ENCODE results near the gene ASF1B.

ASF1B gene

GRCh38 chr19:14088634-14089411 lies 47.6 kb downstream of the ASF1B start:
- Mint-ChIP-seq H3K27me3 (no peaks in the 10 kb centered on the region), H3K4me1 (ENCODE audit: low read depth in 2 of 2) (peaks cover 14% of the 10 kb centered on the region in 2 donors), H3K27ac (peak overlapping the region; percentile 50 to 88), H3K36me3 (ENCODE audit: insufficient read depth) (peaks cover 31% of the 10 kb centered on the region), H3K9me3 (no peaks in the 10 kb centered on the region), H3K4me3 (peak overlapping the region; percentile 57 to 65)
- no peak for DNase-seq
- no peak for ATAC-seq (replicated peaks)

GRCh38 chr19:14086098-14086497 lies 50.3 kb downstream of the ASF1B start:
- Mint-ChIP-seq H3K27me3 (no peaks in the 10 kb centered on the region), H3K36me3 (ENCODE audit: insufficient read depth) (peaks cover 26% of the 10 kb centered on the region), H3K27ac (no peak overlapping the region), H3K9me3 (no peaks in the 10 kb centered on the region), H3K4me1 (ENCODE audit: low read depth in 2 of 2) (peaks cover 9 to 16% of the 10 kb centered on the region in 2 donors), H3K4me3 (no peak overlapping the region)
- no peak for ATAC-seq (replicated peaks)
- DNase-seq, result no peak

DNA sequence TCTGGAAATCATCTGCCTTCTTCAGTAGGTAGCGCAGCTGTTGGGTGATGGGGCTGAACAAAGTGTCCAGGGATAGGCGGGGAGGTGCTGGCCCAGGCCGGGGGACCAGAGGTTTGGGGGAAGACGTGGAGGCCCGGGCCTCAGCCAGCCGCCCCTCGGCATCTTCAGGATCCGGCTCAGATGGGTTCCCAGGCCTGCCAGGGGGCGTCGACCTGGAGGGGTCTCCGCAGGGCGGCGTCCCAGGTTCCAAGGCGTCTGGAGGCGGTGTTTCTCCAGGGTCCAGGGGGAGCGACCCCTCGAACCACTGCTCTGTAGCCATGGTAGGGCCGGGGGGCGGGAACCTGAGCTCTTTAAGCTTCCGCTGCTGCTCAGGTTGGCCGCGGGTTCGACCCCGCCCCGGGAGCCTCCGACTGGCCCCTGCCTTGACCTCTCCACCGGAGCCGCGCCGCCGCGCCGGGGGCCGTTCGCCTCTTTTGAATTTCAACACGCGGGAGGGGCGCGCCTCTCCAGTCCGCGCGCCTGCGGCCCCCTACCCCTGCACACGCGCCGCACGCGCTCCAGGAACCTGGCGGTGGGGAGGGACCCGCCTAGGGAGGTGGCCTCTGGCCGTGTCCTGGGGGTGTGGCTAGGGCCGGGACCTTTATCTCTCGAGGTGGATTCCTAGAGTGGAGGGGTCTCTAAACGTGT lies 50.9 kb downstream of the ASF1B start, which contains the start of gene C19orf67:
C19orf67 (minus strand) TSS at position 475 of the 687 bp plus-strand sequence; CDS start at position 319, 156 bp downstream.
- H3K4me3 Mint-ChIP-seq, result no peak within 1 kb of the TSS
- H3K4me1 Mint-ChIP-seq (ENCODE audit: low read depth in 2 of 2), result peaks cover 10 to 18% of the 10 kb centered on the region in 2 donors
- H3K9me3 Mint-ChIP-seq, result no peaks in the 10 kb centered on the region
- DNase-seq, result no peak
- no peaks in the 10 kb centered on the region for H3K27me3 Mint-ChIP-seq
- H3K36me3 Mint-ChIP-seq (ENCODE audit: insufficient read depth), result peaks cover 26% of the 10 kb centered on the region
- ATAC-seq (replicated peaks), result no peak
- no peak within 1 kb of the TSS for H3K27ac Mint-ChIP-seq

DNA sequence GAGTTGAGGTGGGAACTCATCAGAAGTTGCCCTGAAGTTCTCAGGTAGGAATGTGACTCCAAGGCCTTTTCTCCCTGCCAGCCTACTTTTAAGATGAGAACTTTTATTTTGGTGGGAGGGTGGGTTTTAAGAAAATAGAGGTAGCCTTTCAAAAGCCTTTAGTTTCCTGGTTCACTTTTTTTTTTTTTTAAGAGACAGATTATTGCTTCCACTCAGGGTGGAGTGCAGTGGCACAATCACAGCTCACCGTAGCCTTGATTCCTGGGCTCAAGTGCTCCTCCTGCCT lies 53.8 kb downstream of the ASF1B start:
- Mint-ChIP-seq H3K4me3 (peak overlapping the region in 1 of 2 donors; percentile 95), H3K36me3 (ENCODE audit: insufficient read depth) (peaks cover 7% of the 10 kb centered on the region)

GRCh38 chr19:14081797-14082674 lies 54.4 kb downstream of the ASF1B start:
- DNase-seq (peak; percentile 25 to 29 (median 28)), ATAC-seq (replicated peaks) (peak; percentile 20)

More for the DNA sequence above, 53.8 kb downstream of the ASF1B start:
- no peaks in the 10 kb centered on the region for H3K9me3 Mint-ChIP-seq
- ATAC-seq (replicated peaks) (no peak), DNase-seq (no peak)
- no peaks in the 10 kb centered on the region for H3K27me3 Mint-ChIP-seq
- peak overlapping the region; percentile 22 to 65 for H3K27ac Mint-ChIP-seq
- H3K4me1 Mint-ChIP-seq (ENCODE audit: low read depth in 2 of 2), result peaks cover 9 to 14% of the 10 kb centered on the region in 2 donors

DNA sequence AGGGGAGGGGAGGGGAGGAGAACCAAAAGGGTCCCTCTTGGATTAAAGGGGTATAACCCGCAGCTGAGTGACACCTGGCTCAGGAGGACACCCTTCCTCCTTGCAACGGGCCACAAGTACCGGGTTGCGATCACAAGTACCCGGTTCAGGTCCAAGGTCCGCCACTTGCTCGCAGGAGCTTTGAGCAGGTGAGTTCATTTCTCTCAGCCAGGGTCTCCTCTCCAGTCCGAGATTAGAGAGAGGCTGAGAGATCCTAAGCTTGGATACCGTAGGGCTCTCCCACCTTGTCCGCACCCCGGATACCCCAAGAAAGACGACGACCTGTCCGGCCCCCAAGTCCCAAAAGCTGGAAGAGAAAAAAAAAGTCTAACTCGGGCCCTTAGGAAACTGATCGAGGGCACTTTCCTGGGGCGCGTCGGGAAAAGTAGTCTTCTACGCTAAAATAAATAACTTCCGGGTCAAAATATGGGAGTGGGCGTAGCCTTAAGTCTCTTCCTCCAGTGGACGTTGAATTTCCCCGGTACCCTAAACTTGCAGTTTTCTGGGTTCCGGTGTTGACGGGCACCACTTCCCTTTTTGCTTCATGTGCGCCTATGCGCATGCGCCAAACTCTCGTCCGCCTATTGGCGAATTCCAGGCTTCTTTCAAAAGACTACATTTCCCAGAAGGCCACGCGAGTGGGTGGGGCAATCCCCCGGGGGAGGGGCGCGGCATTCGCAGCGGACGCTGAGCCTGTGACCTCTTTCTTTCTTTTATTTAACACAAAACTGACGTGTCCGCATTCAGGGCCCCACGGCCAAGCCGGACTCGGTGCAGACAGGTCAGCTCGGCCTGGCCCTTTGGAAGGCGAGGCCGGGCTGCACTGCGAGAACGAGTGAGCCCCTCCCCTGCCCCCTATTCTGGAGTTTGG lies 55.2 kb downstream of the ASF1B start:
- Mint-ChIP-seq H3K36me3 (ENCODE audit: insufficient read depth) (peaks cover 7% of the 10 kb centered on the region), H3K4me3 (peak overlapping the region; percentile 91 to 95), H3K9me3 (no peaks in the 10 kb centered on the region), H3K27ac (peak overlapping the region; percentile 90 to 96), H3K4me1 (ENCODE audit: low read depth in 2 of 2) (peaks cover 9 to 14% of the 10 kb centered on the region in 2 donors), H3K27me3 (no peaks in the 10 kb centered on the region)
- DNase-seq (peak; percentile 99 to 100 (median 100)), ATAC-seq (replicated peaks) (peak; percentile 94)

More at GRCh38 chr19:14081797-14082674, 54.4 kb downstream of the ASF1B start:
- Mint-ChIP-seq H3K4me1 (ENCODE audit: low read depth in 2 of 2) (peaks cover 9 to 14% of the 10 kb centered on the region in 2 donors), H3K9me3 (no peaks in the 10 kb centered on the region), H3K27me3 (no peaks in the 10 kb centered on the region), H3K36me3 (ENCODE audit: insufficient read depth) (peaks cover 7% of the 10 kb centered on the region), H3K4me3 (peak overlapping the region; percentile 91 to 95), H3K27ac (peak overlapping the region; percentile 90 to 96)

- H3K36me3 Mint-ChIP-seq (ENCODE audit: insufficient read depth), result peaks cover 11% of the 10 kb centered on the region
- ATAC-seq (replicated peaks) (no peak), DNase-seq (no peak)
- peaks cover 19 to 32% of the 10 kb centered on the region in 2 donors for H3K4me1 Mint-ChIP-seq (ENCODE audit: low read depth in 2 of 2)
- no peak overlapping the region for H3K27ac Mint-ChIP-seq
- no peaks in the 10 kb centered on the region for H3K9me3 Mint-ChIP-seq
- no peak overlapping the region for H3K4me3 Mint-ChIP-seq
- H3K27me3 Mint-ChIP-seq, result no peaks in the 10 kb centered on the region
These were observed 58.0 kb downstream of the ASF1B start for GRCh38 chr19:14078411-14078810.

DNA sequence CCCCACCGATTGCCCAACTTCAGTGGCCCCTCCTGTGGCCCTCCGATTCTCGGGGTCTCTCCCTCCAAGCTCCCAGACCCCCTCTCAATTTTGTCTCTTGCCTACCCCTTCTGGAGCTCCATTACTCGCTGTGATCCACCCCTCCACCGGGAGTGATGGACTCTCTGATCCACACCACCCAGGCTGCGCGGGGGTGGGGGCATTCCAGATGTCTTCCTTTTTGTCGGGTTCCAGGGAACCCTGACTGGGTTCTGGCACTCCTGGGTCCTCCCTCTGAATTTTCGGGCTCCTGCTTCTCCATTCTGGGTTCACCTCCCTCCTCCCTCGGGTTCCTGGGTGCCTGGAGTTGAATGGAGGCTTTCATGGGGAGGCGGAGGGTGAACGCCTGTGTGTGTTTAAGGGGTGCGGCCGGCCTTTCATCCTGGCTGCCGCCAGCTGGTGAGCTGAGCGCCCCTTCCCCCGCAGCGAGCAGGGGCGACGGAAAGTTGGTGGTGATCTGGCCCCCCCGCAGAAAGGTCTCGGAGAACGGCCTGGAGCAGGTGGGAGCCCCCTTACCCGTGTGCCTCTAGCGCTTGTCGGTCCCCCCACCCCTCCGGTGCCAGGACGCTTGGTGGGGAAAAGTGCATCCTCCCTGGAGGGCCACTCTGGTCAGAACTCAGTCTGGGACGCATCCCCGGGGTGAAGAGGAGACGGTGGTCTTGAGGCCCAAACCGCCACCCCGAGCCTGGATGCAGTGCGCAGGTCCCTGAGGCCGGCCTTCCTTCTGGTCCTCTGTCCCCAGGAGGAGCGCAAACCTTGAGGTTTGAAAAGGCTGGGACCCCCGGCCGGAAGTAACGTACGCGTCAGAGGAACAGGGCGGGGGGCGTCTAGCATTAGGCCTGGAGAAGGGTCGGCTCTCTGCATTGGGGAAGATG lies 62.2 kb downstream of the ASF1B start:
- Mint-ChIP-seq H3K4me1 (ENCODE audit: low read depth in 2 of 2) (peaks cover 13 to 18% of the 10 kb centered on the region in 2 donors), H3K9me3 (no peaks in the 10 kb centered on the region), H3K27ac (peak overlapping the region; percentile 90), H3K27me3 (no peaks in the 10 kb centered on the region), H3K4me3 (peak overlapping the region; percentile 99), H3K36me3 (ENCODE audit: insufficient read depth) (peaks cover 3% of the 10 kb centered on the region)
- no peak for DNase-seq
- peak; percentile 5 for ATAC-seq (replicated peaks)

- ATAC-seq (replicated peaks) (peak; percentile 74), DNase-seq (peak; percentile 71 to 78 (median 76))
- Mint-ChIP-seq H3K9me3 (no peaks in the 10 kb centered on the region), H3K27me3 (no peaks in the 10 kb centered on the region), H3K27ac (peak overlapping the region; percentile 90), H3K4me3 (peak overlapping the region; percentile 99), H3K4me1 (ENCODE audit: low read depth in 2 of 2) (peaks cover 13 to 18% of the 10 kb centered on the region in 2 donors), H3K36me3 (ENCODE audit: insufficient read depth) (peaks cover 3% of the 10 kb centered on the region)
These were observed 63.0 kb downstream of the ASF1B start for GRCh38 chr19:14073261-14073924.

DNA sequence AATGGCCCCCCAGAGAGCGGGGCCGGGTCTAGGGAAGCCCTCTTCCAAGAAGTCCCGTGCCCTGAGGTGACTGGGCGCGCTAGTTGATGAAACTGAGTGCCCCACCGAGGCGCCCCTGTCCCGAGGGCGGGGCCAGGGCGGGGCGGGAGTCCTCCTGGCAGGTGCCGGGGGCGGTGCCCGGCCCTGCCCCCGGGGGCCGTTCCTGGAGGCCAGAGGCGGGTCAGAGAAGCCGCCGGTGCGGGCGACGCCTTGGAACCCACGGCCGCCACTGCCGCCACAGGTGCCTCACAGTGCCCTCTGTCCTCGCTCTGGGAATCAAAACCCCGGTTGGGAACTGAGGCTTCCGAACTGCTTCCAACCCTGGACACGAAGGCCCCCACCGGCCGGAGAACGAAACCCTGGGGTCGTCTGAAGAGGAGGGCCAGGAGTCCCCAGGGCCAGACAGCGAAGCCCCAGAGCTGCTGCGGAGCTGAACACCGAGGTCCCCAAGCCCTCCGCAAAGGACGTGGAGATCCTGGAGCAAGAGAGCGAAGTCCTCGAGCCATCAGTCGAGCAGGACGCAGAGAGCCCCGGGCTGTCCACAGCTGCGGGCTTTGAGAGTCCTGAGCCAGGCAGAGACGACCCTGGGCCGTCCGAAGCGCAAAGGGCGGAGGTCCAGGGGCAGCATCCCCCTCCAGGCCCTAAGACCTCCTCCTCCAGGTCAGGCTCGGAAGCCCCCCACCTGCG lies 63.7 kb downstream of the ASF1B start, which contains the start of gene MISP3:
MISP3 (plus strand) TSS at position 252 of the 726 bp plus-strand sequence. CDS start 524 bp downstream, outside the sequence.
- Mint-ChIP-seq H3K27ac (peak within 1 kb of the TSS; percentile 90), H3K27me3 (no peaks in the 10 kb centered on the region), H3K9me3 (no peaks in the 10 kb centered on the region), H3K4me3 (peak within 1 kb of the TSS; percentile 99), H3K4me1 (ENCODE audit: low read depth in 2 of 2) (peaks cover 13 to 18% of the 10 kb centered on the region in 2 donors), H3K36me3 (ENCODE audit: insufficient read depth) (peaks cover 3% of the 10 kb centered on the region)
- no peak for DNase-seq
- no peak for ATAC-seq (replicated peaks)

Measured in effector memory CD8-positive, alpha-beta T cell (primary cell).